Caco-2 (cell line): ENCODE measurements around the gene DCAF4. TPM values are rescaled to one million over a fixed set of nuclear protein-coding genes. Genes with fewer than 3 reads are reported as not detected.

Source experiments
- BruUV-seq: library from RNA; stranded (reverse); fragments of 400-500 nt; replicated peaks from 2 replicates; lab custom pipeline; 2021; lab: Mats Ljungman, UMichigan
- CTCF ChIA-PET: fragments of 300-600 bp; sonication (Branson Sonifier 250); formaldehyde crosslinking; loops from one replicate; lab custom pipeline; 2022; ENCODE audit warnings: antibody characterized with exemption; lab: Charles Lee
- POLR2A ChIA-PET: fragments of 300-600 bp; sonication (Branson Sonifier 250); formaldehyde crosslinking; loops from one replicate; lab custom pipeline; 2022; ENCODE audit warnings: antibody characterized with exemption; lab: Charles Lee
- DNase-seq, 2 experiments: peaks; one replicate each; pipeline versions ENCODE4 v3.0.0 to v3.0.0-alpha.2; 2020 to 2022
- H3K27me3 ChIP-seq: replicated peaks from 2 replicates; pipeline ENCODE4 v1.6.0; 2011; ENCODE audit warnings: low read length; ENCODE audit not compliant: control insufficient read depth, insufficient read depth
- H3K36me3 ChIP-seq: 2 replicates; pipeline ENCODE4 v1.5.1; 2011; ENCODE audit warnings: low read length; ENCODE audit not compliant: control insufficient read depth, insufficient read depth
- H3K4me1 ChIP-seq: fragments of 250-450 bp; sonication (Bioruptor Pico); 2 replicates; pipeline ENCODE4 v1.5.1; 2020; ENCODE audit warnings: mild to moderate bottlenecking
- H3K4me3 ChIP-seq: 2 replicates; pipeline ENCODE4 v1.5.1; 2011; ENCODE audit warnings: low read depth, mild to moderate bottlenecking, control low read depth, low read length
- H3K9me3 ChIP-seq: fragments of 250-450 bp; sonication (Bioruptor Pico); 2 replicates; pipeline ENCODE4 v1.5.1; 2020; ENCODE audit warnings: mild to moderate bottlenecking, moderate library complexity
- H3K27ac Mint-ChIP-seq: one replicate; pipeline ENCODE4 v1.8.0; 2022; ENCODE audit warnings: mixed read lengths; ENCODE audit not compliant: unreplicated experiment
- H3K27me3 Mint-ChIP-seq: one replicate; pipeline ENCODE4 v1.8.0; 2022; ENCODE audit warnings: mixed read lengths; ENCODE audit not compliant: insufficient read depth, unreplicated experiment
- H3K36me3 Mint-ChIP-seq: one replicate; pipeline ENCODE4 v1.8.0; 2022; ENCODE audit warnings: mild to moderate bottlenecking, mixed read lengths; ENCODE audit not compliant: insufficient read depth, unreplicated experiment
- H3K4me1 Mint-ChIP-seq: one replicate; pipeline ENCODE4 v1.8.0; 2022; ENCODE audit warnings: low read depth, mixed read lengths; ENCODE audit not compliant: unreplicated experiment
- H3K4me3 Mint-ChIP-seq: one replicate; pipeline ENCODE4 v1.8.0; 2022; ENCODE audit warnings: mild to moderate bottlenecking, moderate library complexity, mixed read lengths; ENCODE audit not compliant: unreplicated experiment
- H3K9me3 Mint-ChIP-seq: one replicate; pipeline ENCODE4 v1.8.0; 2022; ENCODE audit warnings: mixed read lengths; ENCODE audit not compliant: unreplicated experiment
- CTCF ChIP-seq, 2 experiments: fragments of 200-600 bp in 1 of 2; IDR thresholded peaks; 1 replicate in 1 of 2; 2 replicates in 1 of 2; pipeline versions ENCODE4 v1.5.1 to v1.8.0; 2011 to 2022; ENCODE audit warnings: antibody characterized with exemption in 1 of 2, control low read depth in 1 of 2, inconsistent platforms in 1 of 2, low read depth in 1 of 2, low read length in 1 of 2, mild to moderate bottlenecking in 1 of 2, moderate library complexity in 1 of 2; ENCODE audit not compliant: insufficient read depth in 1 of 2, severe bottlenecking in 1 of 2, unreplicated experiment in 1 of 2
- intact Hi-C: fragments of 100-400 bp; cut with micrococcal nuclease; formaldehyde crosslinking; loops from one replicate; pipeline ENCODE4 v1.10.0; 2022; ENCODE audit not compliant: unreplicated experiment
- total RNA-seq: library from RNA; stranded (reverse); gene quantifications from 2 replicates; pipeline ENCODE4 v1.2.3, GENCODE V29; 2022

Gene DCAF4
- total RNA-seq, 1 experiment from 2014 or later, result 21.1 TPM

DNA sequence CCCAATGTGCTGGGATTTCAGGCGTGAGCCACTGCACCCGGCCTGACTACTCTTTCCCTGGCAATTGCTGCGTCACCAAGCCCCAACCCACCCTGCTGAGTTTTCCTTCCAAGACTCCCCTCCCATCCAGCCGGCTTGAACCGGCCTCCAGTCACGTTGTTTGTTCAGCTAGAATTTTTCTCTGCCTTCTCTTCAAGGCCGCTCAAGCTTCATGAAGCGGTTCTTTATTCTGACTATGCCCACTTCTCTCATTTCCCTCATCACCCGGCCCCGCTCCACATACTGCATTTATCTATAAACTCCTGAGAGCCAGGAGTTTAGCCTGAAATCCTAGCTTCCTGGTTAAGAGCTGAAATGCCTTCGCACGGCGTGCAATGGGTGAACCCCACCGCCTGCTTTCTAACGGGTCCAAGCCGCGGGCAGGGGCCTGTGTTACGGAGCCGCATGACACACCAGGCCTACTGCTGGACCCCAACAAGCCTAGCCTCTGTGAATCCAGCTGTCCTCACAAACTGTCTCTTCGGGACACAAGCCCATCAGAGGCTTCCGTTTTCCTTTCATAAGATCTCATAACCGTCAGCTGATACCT is 999 bp upstream of the DCAF4 start:
- Histone ChIP-seq H3K9me3 (no peaks in the 10 kb centered on the region), H3K4me3 (peak overlapping the region; percentile 50; the same call in 1 of the 2 replicates), H3K36me3 (no peaks in the 10 kb centered on the region), H3K27me3 (no peaks in the 10 kb centered on the region), H3K4me1 (no peaks in the 10 kb centered on the region)
- Mint-ChIP-seq H3K4me3 (peak overlapping the region; percentile 87), H3K9me3 (no peaks in the 10 kb centered on the region), H3K4me1 (no peaks in the 10 kb centered on the region), H3K27ac (no peak overlapping the region), H3K27me3 (peaks cover 6% of the 10 kb centered on the region), H3K36me3 (no peaks in the 10 kb centered on the region)
- no peak for DNase-seq
- TF ChIP-seq CTCF (IDR thresholded peaks at IDR 0.05; ENCODE audit: insufficient read depth in 1 of 2, low read depth in 1 of 2, low read length in 1 of 2, severe bottlenecking in 1 of 2, unreplicated experiment in 1 of 2), result no peak
- intact Hi-C loops, result no loop called here
- CTCF ChIA-PET, result no interaction called here
- no TSS peak for BruUV-seq
- POLR2A ChIA-PET, result no interaction called here

DNA sequence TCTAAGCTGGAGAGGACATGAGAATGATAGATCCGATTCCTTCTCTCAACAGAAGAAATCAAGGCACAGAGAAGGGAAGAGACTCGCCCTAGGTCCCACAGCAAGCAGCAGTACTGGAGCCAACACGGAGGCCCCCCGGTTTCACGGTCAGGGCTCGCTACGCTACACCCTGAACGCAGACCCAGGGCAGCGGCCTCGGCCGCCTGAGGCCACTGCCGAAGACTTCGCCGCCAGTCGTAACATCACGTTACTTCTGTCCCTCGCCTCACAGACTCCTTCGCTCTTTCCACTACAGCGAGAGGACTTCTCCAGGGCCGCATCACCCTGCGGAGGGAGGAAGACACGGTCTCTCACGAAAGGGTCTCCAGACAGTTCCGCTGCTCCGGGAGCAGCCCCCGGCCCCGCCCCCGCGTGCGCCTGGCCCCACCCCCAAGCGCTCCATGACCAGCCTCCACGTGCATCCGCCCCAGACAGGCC is 411 bp upstream of the DCAF4 start:
- no TSS peak for BruUV-seq
- no peaks in the 10 kb centered on the region for H3K4me1 Mint-ChIP-seq

DNA sequence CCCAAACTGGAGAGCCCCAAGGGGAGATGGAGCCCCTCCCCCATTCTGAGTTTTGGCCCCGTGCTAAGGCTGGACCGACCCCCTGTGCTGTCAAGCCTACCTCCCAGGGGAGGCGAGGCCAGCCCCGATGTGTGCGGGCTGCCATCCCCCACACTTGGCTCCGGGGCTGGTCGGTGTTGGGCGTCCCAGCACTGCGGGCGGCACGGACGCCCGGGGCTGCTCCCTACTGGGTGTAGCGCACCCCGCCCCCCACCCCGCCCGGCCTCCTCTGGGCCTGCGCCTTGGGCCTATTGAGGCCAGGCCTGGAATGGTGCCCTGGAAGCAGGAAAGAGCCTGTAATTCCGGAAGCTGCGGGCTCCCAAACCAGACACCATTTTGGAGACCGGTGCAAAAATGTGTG is 2.6 kb downstream of the DCAF4 start:
- CTCF ChIA-PET, result no interaction called here
- Histone ChIP-seq H3K4me1 (no peaks in the 10 kb centered on the region), H3K27me3 (no peaks in the 10 kb centered on the region), H3K4me3 (no peak overlapping the region), H3K36me3 (no peaks in the 10 kb centered on the region), H3K9me3 (no peaks in the 10 kb centered on the region)
- DNase-seq, result no peak
- peaks cover 6% of the 10 kb centered on the region for H3K27me3 Mint-ChIP-seq
- H3K9me3 Mint-ChIP-seq, result no peaks in the 10 kb centered on the region
- no peak for TF ChIP-seq CTCF (IDR thresholded peaks at IDR 0.05; ENCODE audit: insufficient read depth in 1 of 2, low read depth in 1 of 2, low read length in 1 of 2, severe bottlenecking in 1 of 2, unreplicated experiment in 1 of 2)
- H3K4me1 Mint-ChIP-seq, result no peaks in the 10 kb centered on the region
- POLR2A ChIA-PET, result no interaction called here
- no peak overlapping the region for H3K4me3 Mint-ChIP-seq
- BruUV-seq, result no TSS peak
- H3K27ac Mint-ChIP-seq, result no peak overlapping the region
- intact Hi-C loops, result no loop called here
- H3K36me3 Mint-ChIP-seq, result no peaks in the 10 kb centered on the region

More for the DNA sequence above, 411 bp upstream of the DCAF4 start:
- ChIA-PET CTCF (interaction anchor here (0.8 kb wide), 1 partner anchor 412 kb away, joined by 3 read pairs; no protein-coding TSS in a partner anchor), POLR2A (interaction anchor here (0.6 kb wide), 1 partner anchor 342 kb away, joined by 3 read pairs; no protein-coding TSS in a partner anchor)
- no peak for TF ChIP-seq CTCF (IDR thresholded peaks at IDR 0.05; ENCODE audit: insufficient read depth in 1 of 2, low read depth in 1 of 2, low read length in 1 of 2, severe bottlenecking in 1 of 2, unreplicated experiment in 1 of 2)
- Mint-ChIP-seq H3K36me3 (no peaks in the 10 kb centered on the region), H3K9me3 (no peaks in the 10 kb centered on the region), H3K27me3 (peaks cover 6% of the 10 kb centered on the region), H3K27ac (peak overlapping the region; percentile 67), H3K4me3 (peak overlapping the region; percentile 87)
- no peaks in the 10 kb centered on the region for H3K4me1 ChIP-seq
- H3K27me3 ChIP-seq, result no peaks in the 10 kb centered on the region
- peak overlapping the region; percentile 50 for H3K4me3 ChIP-seq
- no peaks in the 10 kb centered on the region for H3K9me3 ChIP-seq
- DNase-seq, result no peak
- intact Hi-C loops, result loop anchor here (1.0 kb wide), 2 partner anchors 32 to 101 kb away; partner anchors contain the start of genes DPF3 and ZFYVE1
- no peaks in the 10 kb centered on the region for H3K36me3 ChIP-seq
